Osteoblast (primary cell): ENCODE data around the gene SMAD7. TPM values are rescaled to one million over a fixed set of nuclear protein-coding genes. Genes with fewer than 3 reads are reported as not detected.

Source experiments
- DNase-seq: peaks from one replicate; pipeline ENCODE4 v3.0.0; 2011; ENCODE audit warnings: low spot score, mixed read lengths; ENCODE audit not compliant: insufficient read length; ENCODE audit errors: missing footprints
- H2AFZ ChIP-seq: 2 replicates; pipeline ENCODE4 v1.6.0; 2011; ENCODE audit warnings: mild to moderate bottlenecking, low read length
- H3K27ac ChIP-seq: 2 replicates; pipeline ENCODE4 v1.5.1; 2011; ENCODE audit warnings: mild to moderate bottlenecking, low read depth, low read length, moderate library complexity
- H3K27me3 ChIP-seq: 2 replicates; pipeline ENCODE4 v1.6.0; 2012; ENCODE audit warnings: mild to moderate bottlenecking, control low read depth, inconsistent platforms, low read length, moderate library complexity; ENCODE audit not compliant: insufficient read depth
- H3K36me3 ChIP-seq: 2 replicates; pipeline ENCODE4 v1.5.1; 2011; ENCODE audit warnings: mild to moderate bottlenecking, low read length, control low read depth, moderate library complexity; ENCODE audit not compliant: insufficient read depth
- H3K4me1 ChIP-seq: 2 replicates; pipeline ENCODE4 v1.5.1; 2011; ENCODE audit warnings: mild to moderate bottlenecking, low read length, control low read depth, moderate library complexity; ENCODE audit not compliant: insufficient read depth
- H3K4me2 ChIP-seq: 2 replicates; pipeline ENCODE4 v1.6.0; 2011; ENCODE audit warnings: mild to moderate bottlenecking, low read length; ENCODE audit not compliant: insufficient read depth
- H3K4me3 ChIP-seq: fragments of 200-600 bp; sonication (generic); 3 replicates; pipeline ENCODE4 v1.5.1; 2012; ENCODE audit warnings: mild to moderate bottlenecking, low read length, inconsistent platforms; ENCODE audit not compliant: insufficient read depth
- H3K79me2 ChIP-seq: 2 replicates; pipeline ENCODE4 v1.6.0; 2012; ENCODE audit warnings: mild to moderate bottlenecking, low read length, control low read depth, inconsistent platforms; ENCODE audit not compliant: insufficient read depth
- H3K9me3 ChIP-seq: 2 replicates; pipeline ENCODE4 v1.5.1; 2011; ENCODE audit warnings: low read depth, low read length, control low read depth
- H4K20me1 ChIP-seq: 2 replicates; pipeline ENCODE4 v1.6.0; 2012; ENCODE audit warnings: mild to moderate bottlenecking, low read length, control low read depth; ENCODE audit not compliant: insufficient read depth
- total RNA-seq: library from RNA; depleted of rRNA; stranded (reverse); fragments of >200 nt; gene quantifications from 2 replicates; pipeline ENCODE4 v1.2.3, GENCODE V29; 2012
- TF ChIP-seq, protein P1 (sequence below): IDR thresholded peaks from 2 replicates; pipeline ENCODE4 v1.5.1; 2011; ENCODE audit warnings: mild to moderate bottlenecking, low read depth, low read length, moderate library complexity; ENCODE audit errors: extremely low read depth

SMAD7 gene
- total RNA-seq, 1 donor: 76.0 TPM

DNA sequence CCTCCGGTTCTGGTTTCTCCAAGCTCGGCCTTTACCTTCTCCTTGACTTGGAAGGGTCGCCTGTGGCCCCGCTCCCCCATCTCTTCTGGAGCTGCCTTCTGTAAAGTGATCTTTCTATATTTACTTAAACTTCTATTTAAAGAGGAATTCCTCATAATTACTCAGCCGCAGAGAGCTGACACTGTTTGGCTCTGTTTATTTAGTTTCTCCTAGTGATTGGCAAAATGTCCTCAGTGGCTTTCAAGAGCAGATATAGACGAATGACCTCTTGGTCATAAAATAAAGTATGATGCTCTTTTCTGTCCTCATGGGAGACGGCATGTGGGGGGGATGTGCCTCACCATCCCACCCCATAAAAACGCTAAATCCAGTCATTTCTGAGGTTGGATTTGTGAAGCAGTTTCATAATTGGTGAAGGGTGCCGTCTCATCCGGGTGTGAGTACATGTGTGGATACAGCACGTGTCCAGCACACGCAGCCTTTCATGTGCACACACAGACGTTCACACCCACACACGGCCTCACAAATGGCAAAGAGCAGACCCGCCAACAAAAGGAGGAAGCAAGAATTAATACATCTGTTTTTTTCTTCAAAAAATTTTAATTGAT is 43.4 kb upstream of the SMAD7 start:
- peak overlapping the region; percentile 66 for H3K4me2 ChIP-seq
- H3K9me3 ChIP-seq: no peaks in the 10 kb centered on the region
- peak overlapping the region; percentile 99 for H3K27ac ChIP-seq
- peaks cover 12% of the 10 kb centered on the region for H3K79me2 ChIP-seq
- H3K4me3 ChIP-seq: peak overlapping the region; percentile 25
- H3K4me1 ChIP-seq: peaks cover 62% of the 10 kb centered on the region
- peak; percentile 94 for DNase-seq
- H2AFZ ChIP-seq: peak overlapping the region; percentile 52
- H4K20me1 ChIP-seq: no peaks in the 10 kb centered on the region
- H3K27me3 ChIP-seq: no peaks in the 10 kb centered on the region
- TF ChIP-seq, protein P1, sequence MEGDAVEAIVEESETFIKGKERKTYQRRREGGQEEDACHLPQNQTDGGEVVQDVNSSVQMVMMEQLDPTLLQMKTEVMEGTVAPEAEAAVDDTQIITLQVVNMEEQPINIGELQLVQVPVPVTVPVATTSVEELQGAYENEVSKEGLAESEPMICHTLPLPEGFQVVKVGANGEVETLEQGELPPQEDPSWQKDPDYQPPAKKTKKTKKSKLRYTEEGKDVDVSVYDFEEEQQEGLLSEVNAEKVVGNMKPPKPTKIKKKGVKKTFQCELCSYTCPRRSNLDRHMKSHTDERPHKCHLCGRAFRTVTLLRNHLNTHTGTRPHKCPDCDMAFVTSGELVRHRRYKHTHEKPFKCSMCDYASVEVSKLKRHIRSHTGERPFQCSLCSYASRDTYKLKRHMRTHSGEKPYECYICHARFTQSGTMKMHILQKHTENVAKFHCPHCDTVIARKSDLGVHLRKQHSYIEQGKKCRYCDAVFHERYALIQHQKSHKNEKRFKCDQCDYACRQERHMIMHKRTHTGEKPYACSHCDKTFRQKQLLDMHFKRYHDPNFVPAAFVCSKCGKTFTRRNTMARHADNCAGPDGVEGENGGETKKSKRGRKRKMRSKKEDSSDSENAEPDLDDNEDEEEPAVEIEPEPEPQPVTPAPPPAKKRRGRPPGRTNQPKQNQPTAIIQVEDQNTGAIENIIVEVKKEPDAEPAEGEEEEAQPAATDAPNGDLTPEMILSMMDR: no peak
- H3K36me3 ChIP-seq: no peaks in the 10 kb centered on the region

DNA sequence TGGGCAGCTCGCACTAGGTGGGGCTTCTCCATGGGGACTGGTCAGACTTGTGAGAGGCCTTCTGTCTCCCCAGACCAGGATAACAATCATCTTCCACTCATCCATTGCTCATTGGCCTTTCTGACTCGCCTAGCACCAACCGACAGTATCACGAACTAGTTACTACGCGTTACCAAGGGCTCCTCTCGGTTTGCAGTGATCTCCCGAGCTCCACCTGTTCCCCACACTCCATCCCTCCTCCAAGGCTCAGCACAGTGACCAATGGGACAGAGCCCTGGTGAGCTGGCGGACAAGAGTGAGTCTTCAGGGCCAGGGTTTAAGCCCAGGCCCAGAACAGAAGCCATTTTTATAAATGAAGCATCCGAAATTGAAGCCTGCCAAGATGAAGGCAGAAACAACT is 42.8 kb upstream of the SMAD7 start:
- peak overlapping the region; percentile 52 for H2AFZ ChIP-seq
- no peaks in the 10 kb centered on the region for H3K27me3 ChIP-seq
- peaks cover 12% of the 10 kb centered on the region for H3K79me2 ChIP-seq
- TF ChIP-seq, protein P1: no peak
- DNase-seq: peak; percentile 95
- peak overlapping the region; percentile 99 for H3K27ac ChIP-seq
- H3K9me3 ChIP-seq: no peaks in the 10 kb centered on the region
- peak overlapping the region; percentile 66 for H3K4me2 ChIP-seq
- H3K4me1 ChIP-seq: peaks cover 58% of the 10 kb centered on the region
- H4K20me1 ChIP-seq: no peaks in the 10 kb centered on the region
- H3K36me3 ChIP-seq: no peaks in the 10 kb centered on the region
- peak overlapping the region; percentile 25 for H3K4me3 ChIP-seq

DNA sequence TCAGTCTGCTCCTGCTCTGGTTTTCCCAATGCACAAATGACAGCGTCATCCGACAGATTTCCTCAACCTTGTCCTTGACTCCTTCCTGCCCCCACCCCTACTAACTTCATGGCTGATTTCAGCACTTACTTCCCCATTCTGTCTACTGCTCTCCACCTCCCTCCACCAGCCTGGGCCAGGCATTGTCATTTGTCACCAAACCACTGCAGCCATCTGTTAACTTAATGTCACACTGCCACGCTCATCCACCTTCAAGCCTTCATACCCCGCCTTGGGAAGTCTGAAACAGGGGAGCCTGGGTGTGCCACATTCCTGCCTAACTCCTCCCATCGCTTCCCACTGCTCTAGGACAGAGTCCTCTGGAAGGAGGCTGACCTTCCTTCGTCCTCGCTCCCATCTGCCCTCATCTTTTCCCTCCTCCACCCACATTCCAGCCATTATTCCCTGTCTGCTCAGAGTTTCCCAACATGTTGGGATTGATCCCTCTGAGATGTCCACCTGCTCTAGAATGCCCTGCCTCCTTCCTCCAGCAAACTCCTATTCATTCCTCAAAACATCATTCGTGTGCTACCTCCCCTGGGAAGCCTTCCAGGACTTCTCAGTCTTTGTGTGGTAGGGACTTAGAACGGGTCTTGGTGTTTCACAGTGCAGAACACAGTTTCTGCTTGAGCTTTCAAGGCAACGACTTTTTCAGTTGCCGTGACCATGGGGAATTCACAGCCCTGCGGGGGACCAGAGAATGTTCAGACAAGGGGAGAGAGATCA is 42.2 kb upstream of the SMAD7 start:
- peaks cover 12% of the 10 kb centered on the region for H3K79me2 ChIP-seq
- H4K20me1 ChIP-seq: no peaks in the 10 kb centered on the region
- no peaks in the 10 kb centered on the region for H3K9me3 ChIP-seq
- no peaks in the 10 kb centered on the region for H3K36me3 ChIP-seq
- DNase-seq: peak; percentile 3
- H3K4me1 ChIP-seq: peaks cover 53% of the 10 kb centered on the region
- H3K4me2 ChIP-seq: peak overlapping the region; percentile 66
- peak overlapping the region; percentile 52 for H2AFZ ChIP-seq
- TF ChIP-seq, protein P1: no peak
- H3K4me3 ChIP-seq: no peak overlapping the region
- peak overlapping the region; percentile 99 for H3K27ac ChIP-seq
- no peaks in the 10 kb centered on the region for H3K27me3 ChIP-seq

DNA sequence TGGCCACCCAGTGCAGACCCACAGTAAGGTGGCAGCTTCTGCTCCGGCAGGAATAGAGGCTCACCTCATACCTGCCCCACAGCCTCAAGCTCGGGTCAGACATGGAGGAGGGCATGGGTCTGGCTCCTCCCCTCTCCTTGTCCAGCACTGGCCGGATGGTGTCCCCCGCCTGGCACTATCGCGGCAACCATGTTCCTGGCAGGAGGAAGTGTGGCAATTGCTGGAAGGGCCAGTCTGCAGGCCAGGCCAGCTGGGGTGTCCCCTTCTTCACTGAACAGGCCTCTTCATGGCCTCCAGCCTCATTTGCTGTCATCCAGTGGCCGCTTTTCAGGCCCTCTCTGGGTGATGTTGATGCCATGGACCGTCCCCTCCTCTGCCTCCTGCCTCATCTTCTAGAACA is 41.4 kb upstream of the SMAD7 start:
- Histone ChIP-seq H3K79me2 (peaks cover 12% of the 10 kb centered on the region), H3K27me3 (no peaks in the 10 kb centered on the region), H3K9me3 (no peaks in the 10 kb centered on the region), H3K4me3 (no peak overlapping the region), H3K36me3 (no peaks in the 10 kb centered on the region), H4K20me1 (no peaks in the 10 kb centered on the region), H2AFZ (no peak overlapping the region), H3K27ac (no peak overlapping the region), H3K4me2 (no peak overlapping the region), H3K4me1 (peaks cover 44% of the 10 kb centered on the region)
- DNase-seq: no peak
- TF ChIP-seq, protein P1: no peak
